HG03039 (cell line): ENCODE data around the gene SLC34A3.

ENCODE experiments used
- ATAC-seq: cut with Tn5 transposase; IDR thresholded peaks from one replicate; pipeline ENCODE4 v1.9.1; 2021; ENCODE audit warnings: mild to moderate bottlenecking, moderate library complexity; ENCODE audit not compliant: unreplicated experiment

The SLC34A3 gene

GRCh38 chr9:137217276-137218211 lies 13.2 kb upstream of the SLC34A3 start:
- no peak for ATAC-seq

GRCh38 chr9:137218212-137218753 lies 12.4 kb upstream of the SLC34A3 start:
- ATAC-seq, result no peak

GRCh38 chr9:137218754-137219271 lies 11.9 kb upstream of the SLC34A3 start:
- ATAC-seq, result no peak

- no peak for ATAC-seq
Measured at GRCh38 chr9:137219757-137220316, 10.9 kb upstream of the SLC34A3 start.

- no peak for ATAC-seq
Measured at GRCh38 chr9:137220317-137221094, 10.2 kb upstream of the SLC34A3 start.

GRCh38 chr9:137221095-137221505 lies 9.6 kb upstream of the SLC34A3 start:
- ATAC-seq, result no peak

- no peak for ATAC-seq
Measured at GRCh38 chr9:137221506-137222111, 9.1 kb upstream of the SLC34A3 start.

- ATAC-seq, result no peak
Measured at GRCh38 chr9:137222190-137223077, 8.3 kb upstream of the SLC34A3 start, which contains the start of gene RNF208. Gene RNF208 (minus strand): TSS chr9:137222240. CDS start chr9:137221212, 1,028 bp downstream.

GRCh38 chr9:137223078-137223970 lies 7.4 kb upstream of the SLC34A3 start:
- peak; percentile 54 for ATAC-seq

GRCh38 chr9:137224830-137225694 lies 5.6 kb upstream of the SLC34A3 start, which contains the start of gene CYSRT1:
Gene CYSRT1 (plus strand): TSS chr9:137225174. CDS start chr9:137225622, 448 bp downstream.
- ATAC-seq, result no peak

GRCh38 chr9:137225699-137226331 lies 4.9 kb upstream of the SLC34A3 start:
- ATAC-seq, result no peak

- no peak for ATAC-seq
Measured at GRCh38 chr9:137226338-137227053, 4.2 kb upstream of the SLC34A3 start.

GRCh38 chr9:137227054-137227852 lies 3.4 kb upstream of the SLC34A3 start, which contains the start of gene RNF224:
Gene RNF224 (plus strand): TSS chr9:137227502. CDS start chr9:137228336, 834 bp downstream.
- ATAC-seq, result no peak

GRCh38 chr9:137227853-137228505 lies 2.7 kb upstream of the SLC34A3 start:
- no peak for ATAC-seq

GRCh38 chr9:137228506-137228967 lies 2.2 kb upstream of the SLC34A3 start:
- no peak for ATAC-seq
